DMS53 (cell line): ENCODE data around the gene SPTAN1.

ENCODE experiments used
- DNase-seq: peaks from one replicate; lab custom pipeline; 2025; lab: John Stamatoyannopoulos, UW

SPTAN1 gene

GRCh38 chr9:128632486-128632885, 80.1 kb downstream of the SPTAN1 start:
- no peak for DNase-seq

DNA sequence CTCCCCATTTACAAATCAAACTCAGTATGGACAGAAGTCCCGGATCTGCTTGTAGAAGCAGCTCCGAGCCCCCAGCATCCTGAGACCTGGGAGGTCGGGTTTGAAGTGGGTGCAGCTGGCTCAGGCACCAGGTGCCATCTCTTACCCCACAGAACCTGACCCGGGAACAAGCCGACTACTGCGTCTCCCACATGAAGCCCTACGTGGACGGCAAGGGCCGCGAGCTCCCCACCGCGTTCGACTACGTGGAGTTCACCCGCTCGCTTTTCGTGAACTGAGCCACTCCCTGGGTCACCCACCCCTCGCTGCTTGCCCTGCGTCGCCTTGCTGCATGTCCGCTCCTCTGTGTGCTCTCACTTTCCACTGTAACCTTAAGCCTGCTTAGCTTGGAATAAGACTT, 80.7 kb downstream of the SPTAN1 start:
- DNase-seq, result no peak

GRCh38 chr9:128633601-128634000, 81.2 kb downstream of the SPTAN1 start:
- DNase-seq, result no peak

DNA sequence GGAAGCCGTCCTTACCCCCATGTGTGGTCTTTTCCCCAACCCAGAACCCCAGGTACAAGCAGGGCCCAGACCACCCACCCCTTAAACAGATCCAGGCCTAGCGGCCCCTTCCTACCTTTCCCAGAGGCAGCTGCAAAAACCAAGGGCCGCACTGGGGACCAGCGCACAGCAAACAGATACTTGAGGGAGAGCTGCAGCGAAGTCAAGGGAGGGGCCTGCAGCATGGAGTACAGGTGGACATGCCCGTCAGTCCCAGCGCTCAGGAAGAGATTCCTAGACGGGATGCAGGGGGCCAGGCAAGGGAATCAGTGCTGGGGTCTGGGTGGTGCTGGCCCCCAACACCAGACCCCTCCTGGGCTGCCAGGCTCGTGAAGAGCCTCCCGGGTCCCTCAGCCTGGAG, 81.7 kb downstream of the SPTAN1 start:
- no peak for DNase-seq

DNA sequence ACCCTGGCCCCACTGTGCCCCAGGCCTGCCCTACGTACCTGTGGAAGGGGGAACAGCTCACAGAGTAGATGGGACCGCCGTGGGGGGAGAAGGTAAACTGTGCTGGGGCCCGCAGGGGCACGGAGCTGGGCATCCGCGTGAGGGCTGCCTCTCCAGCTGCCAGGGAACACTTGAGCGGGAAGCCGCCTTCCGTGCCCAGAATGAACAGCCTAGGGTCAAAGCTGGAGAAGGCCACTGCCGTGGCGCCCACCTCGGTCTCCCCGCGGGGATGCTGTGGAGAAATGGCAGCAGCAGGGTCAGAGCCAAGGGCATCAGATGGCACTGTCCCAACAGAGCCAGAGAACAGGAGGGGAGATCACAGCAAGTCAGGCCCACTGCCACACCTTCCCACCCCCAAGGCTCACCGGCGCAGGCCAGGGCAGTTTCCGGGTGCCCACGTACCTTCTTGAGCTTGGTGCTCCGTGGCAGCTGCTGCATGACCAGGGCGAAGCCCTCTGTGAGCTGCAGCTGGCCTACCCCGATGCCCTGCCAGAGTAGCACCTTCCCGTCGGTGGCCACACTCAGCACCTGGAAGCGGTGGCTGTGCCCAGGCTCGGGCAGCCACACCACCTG, 82.4 kb downstream of the SPTAN1 start:
- peak; percentile 65 for DNase-seq

DNA sequence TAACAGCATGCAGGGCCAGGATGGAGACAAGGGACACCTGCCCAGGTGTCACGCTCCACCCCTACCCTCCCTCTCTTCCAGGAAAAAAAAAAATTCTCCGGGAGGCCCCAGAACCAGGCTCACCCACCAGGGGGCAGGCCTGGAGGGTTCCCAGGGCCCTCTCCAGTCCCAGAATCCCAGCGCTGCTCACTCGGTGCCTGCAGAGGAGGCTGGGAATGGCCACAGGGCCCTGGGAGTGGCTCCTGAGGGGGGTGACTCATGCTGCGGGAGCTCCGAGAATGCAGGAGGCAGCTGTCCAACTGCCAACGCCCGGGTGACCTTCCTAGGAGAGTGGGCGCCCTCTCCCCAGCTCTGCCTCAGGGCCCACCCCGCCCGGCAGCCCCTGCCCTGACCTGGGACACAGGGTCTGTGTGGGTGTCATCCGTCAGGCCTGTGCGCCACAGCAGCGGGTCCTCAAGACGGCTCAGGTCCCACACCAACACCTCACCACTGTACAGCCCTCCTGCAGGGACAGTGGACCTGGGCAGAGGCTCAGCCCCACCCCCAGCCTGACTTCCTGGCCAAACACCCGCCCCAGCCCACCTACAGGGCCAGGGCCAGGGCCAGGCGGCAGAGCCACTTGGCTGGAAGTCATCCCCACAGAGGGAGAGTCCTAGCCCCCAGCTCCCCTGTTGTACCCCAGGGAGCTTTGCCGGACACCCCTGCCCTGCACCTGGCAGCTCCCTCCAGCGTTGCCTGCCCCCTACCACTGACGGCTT, 83.1 kb downstream of the SPTAN1 start:
- peak; percentile 99 for DNase-seq

DNA sequence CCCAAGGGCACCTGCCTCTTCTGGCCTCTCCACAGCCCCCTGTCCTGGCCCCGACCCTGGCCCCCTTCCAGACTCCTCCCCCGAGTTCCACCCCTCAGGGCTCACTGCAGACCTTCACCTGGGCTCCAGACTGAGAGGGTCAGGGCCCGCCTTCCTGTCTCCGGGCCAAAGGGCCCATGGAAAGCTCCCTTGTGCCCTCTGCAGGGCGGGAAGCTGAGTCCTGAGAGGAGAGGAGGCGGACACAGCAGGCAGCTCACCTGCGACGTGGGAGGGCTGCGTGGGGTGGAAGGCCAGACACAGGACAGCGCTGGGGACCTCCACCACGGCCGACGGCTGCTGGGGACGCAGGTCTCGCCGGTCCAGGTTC, 83.6 kb downstream of the SPTAN1 start:
- peak; percentile 89 for DNase-seq

GRCh38 chr9:128636556-128637530, 84.5 kb downstream of the SPTAN1 start:
- DNase-seq, result peak; percentile 52

DNA sequence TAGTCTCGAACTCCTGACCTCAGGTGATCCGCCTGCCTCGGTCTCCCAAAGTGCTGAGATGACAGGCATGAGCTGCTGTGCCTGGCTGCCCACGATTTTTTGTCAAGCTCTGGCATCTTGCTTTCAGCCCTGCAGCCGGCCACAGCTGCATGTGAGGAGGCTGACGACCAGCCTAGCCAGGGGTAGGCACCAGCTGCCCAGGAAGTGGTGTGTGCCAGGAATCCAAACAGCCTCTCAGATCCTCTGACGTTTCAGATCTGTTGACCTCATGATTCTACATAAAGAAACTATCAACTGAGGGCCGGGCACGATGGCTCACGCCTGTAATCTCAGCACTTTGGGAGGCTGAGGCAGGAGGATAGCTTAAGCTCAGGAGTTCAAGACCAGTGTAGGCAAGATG, 85.3 kb downstream of the SPTAN1 start:
- DNase-seq, result peak; percentile 78

- DNase-seq, result no peak
Measured at GRCh38 chr9:128638580-128638979, 86.2 kb downstream of the SPTAN1 start.

GRCh38 chr9:128640603-128641002, 88.2 kb downstream of the SPTAN1 start:
- DNase-seq, result no peak

DNA sequence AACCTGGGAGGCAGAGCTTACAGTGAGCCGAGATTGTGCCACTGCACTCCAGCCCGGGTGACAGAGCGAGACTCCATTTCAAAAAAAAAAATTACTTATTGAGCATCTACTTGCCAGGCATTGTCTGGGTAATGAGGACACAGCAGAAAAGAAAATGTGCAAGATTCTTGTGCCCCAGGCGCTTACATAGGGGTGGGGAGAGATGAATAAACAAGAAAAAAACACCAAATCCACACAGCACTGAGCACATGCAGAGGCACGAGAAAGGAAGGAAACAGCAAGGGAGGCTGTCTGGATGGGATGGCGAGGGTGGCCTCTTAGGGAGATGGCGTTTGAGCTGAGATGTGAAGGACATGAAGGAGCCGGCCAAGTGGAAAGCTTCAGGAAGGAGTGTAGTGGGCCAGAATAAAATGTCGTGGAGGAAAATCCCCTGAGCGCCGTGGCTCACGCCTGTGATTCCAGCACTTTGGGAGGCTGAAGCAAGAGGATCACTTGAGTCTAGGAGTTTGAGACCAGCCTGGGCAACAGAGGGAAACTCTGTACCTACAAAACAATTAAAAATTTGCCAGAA, 90.4 kb downstream of the SPTAN1 start:
- DNase-seq, result no peak

DNA sequence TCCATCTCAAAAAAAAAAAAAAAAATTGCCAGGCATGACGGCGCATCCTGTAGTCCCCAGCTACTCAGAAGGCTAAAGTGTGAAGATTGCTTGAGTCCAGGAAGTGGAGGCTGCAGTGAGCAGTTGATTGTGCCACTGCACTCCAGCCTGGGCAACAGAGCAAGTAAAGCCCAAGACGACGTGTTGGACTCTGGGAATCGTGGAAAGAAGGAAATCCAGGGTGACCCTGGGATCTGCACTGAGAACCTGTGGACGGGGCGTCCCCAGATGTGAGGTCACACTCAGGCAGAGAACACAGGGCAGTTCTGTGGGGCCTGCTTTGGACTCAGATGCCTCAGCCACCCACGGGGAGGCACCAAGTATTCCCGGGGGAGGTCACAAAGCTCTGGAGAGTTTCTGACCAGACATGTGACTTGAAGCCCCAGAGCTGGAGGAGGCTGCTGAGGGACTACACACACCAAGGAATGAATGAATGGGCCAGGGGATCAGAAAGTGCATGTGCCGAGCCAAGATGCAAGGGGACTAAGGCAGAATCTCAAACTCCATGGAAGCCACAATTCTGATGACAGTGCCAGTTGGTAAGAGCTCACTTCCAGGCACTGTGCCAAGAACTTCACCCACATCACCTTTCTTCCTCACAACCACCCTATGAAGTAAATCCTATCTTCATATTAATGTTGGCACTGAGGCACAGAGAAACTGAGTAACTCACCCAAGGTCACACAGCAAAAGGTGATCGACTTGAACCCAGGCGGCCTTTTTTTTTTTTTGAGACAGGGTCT, 91.3 kb downstream of the SPTAN1 start:
- DNase-seq, result no peak

DNA sequence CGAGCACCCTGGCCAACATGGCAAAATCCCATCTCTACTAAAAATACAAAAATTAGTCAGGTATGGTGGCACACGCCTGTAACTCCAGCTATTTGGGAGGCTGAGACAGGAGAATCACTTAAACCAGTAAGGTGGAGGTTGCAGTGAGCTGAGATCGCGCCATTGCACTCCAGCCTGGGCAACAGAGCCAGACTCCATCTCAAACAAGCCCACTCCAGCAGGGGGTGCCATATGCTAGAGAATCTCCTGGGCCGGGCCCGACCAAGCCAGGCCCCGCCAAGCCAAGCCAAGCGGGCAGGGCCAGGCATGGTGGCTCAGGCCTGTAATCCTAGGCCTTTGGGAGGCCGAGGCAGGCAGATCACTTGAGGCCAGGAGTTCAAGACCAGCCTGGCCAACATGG, 95.8 kb downstream of the SPTAN1 start:
- DNase-seq, result peak; percentile 53

GRCh38 chr9:128651798-128652197, 99.4 kb downstream of the SPTAN1 start:
- DNase-seq, result no peak

GRCh38 chr9:128653908-128654307, 101.5 kb downstream of the SPTAN1 start:
- no peak for DNase-seq

- no peak for DNase-seq
Measured at GRCh38 chr9:128654481-128654880, 102.1 kb downstream of the SPTAN1 start.

GRCh38 chr9:128656416-128657343, 104.3 kb downstream of the SPTAN1 start, which contains the start of gene DYNC2I2:
Gene DYNC2I2, minus strand, starts transcription at chr9:128656847. Its CDS starts 121 bp downstream, at chr9:128656726.
- DNase-seq, result peak; percentile 95

GRCh38 chr9:128657344-128657704, 104.9 kb downstream of the SPTAN1 start:
- DNase-seq, result no peak

DNA sequence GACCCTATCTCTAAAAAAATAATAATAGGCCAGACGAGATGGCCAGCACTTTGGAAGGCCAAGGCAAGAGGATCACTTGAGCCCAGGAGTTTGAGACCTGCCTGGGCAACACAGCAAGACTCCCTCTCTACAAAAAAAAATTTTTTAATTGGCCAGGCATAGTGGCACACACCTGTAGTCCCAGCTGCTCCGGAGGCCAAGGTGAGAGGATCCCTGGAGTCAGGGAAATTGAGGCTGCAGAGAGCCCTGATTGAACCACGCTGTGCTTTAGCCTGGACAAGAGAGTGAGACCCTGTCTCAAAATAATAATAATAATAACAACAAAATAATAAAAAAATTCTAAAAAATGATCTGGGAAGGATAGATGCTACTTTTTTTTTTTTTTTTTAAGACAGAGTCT, 105.4 kb downstream of the SPTAN1 start:
- no peak for DNase-seq
